IPS-18c (cell line): ENCODE results near the gene R3HDM4.
"Not testable (repeated sequence)": the region's sequence is repeated elsewhere in the genome, so short reads cannot be mapped to it uniquely, and the experiment has no call there.

Source experiments
- H3K4me3 ChIP-seq: 2 replicates; pipeline ENCODE4 v1.7.0; 2013; ENCODE audit warnings: low read depth, mild to moderate bottlenecking, low read length, moderate library complexity; ENCODE audit not compliant: insufficient read depth
- H3K9me3 ChIP-seq: one replicate; pipeline ENCODE4 v1.6.1; 2013; ENCODE audit warnings: mild to moderate bottlenecking, low read length, moderate library complexity; ENCODE audit not compliant: control insufficient read depth, insufficient read depth

The R3HDM4 gene

GRCh38 chr19:888581-889385 is 24.2 kb downstream of the R3HDM4 start:
- Histone ChIP-seq H3K4me3 (no peak overlapping the region), H3K9me3 (peaks cover 2% of the 10 kb centered on the region)

GRCh38 chr19:887599-887998 is 25.4 kb downstream of the R3HDM4 start:
- Histone ChIP-seq H3K4me3 (no peak overlapping the region), H3K9me3 (peaks cover 2% of the 10 kb centered on the region)

GRCh38 chr19:887072-887471 is 25.9 kb downstream of the R3HDM4 start:
- Histone ChIP-seq H3K9me3 (peaks cover 2% of the 10 kb centered on the region), H3K4me3 (no peak overlapping the region)

GRCh38 chr19:885536-886224 is 27.3 kb downstream of the R3HDM4 start:
- Histone ChIP-seq H3K4me3 (no peak overlapping the region), H3K9me3 (peaks cover 2% of the 10 kb centered on the region)

- Histone ChIP-seq H3K9me3 (peaks cover 2% of the 10 kb centered on the region), H3K4me3 (no peak overlapping the region)
Measured at GRCh38 chr19:884420-885211, 28.4 kb downstream of the R3HDM4 start.

GRCh38 chr19:883661-884211 is 29.3 kb downstream of the R3HDM4 start:
- Histone ChIP-seq H3K4me3 (no peak overlapping the region), H3K9me3 (peaks cover 2% of the 10 kb centered on the region)

- H3K4me3 ChIP-seq = no peak overlapping the region
- peaks cover 2% of the 10 kb centered on the region for H3K9me3 ChIP-seq
Measured at GRCh38 chr19:882871-883497, 30.0 kb downstream of the R3HDM4 start.

GRCh38 chr19:881385-882071 is 31.5 kb downstream of the R3HDM4 start:
- H3K9me3 ChIP-seq = peaks cover 2% of the 10 kb centered on the region
- H3K4me3 ChIP-seq = no peak overlapping the region

GRCh38 chr19:879711-880438 is 33.1 kb downstream of the R3HDM4 start:
- H3K9me3 ChIP-seq = peaks cover 2% of the 10 kb centered on the region

GRCh38 chr19:878751-879561 is 34.1 kb downstream of the R3HDM4 start:
- H3K9me3 ChIP-seq = not testable (repeated sequence)

More at GRCh38 chr19:879711-880438, 33.1 kb downstream of the R3HDM4 start:
- H3K4me3 ChIP-seq = no peak overlapping the region

GRCh38 chr19:877992-878660 is 34.9 kb downstream of the R3HDM4 start:
- H3K9me3 ChIP-seq, H3K4me3 ChIP-seq: not testable (repeated sequence)

More at GRCh38 chr19:878751-879561, 34.1 kb downstream of the R3HDM4 start:
- H3K4me3 ChIP-seq = not testable (repeated sequence)

GRCh38 chr19:876780-877314 is 36.2 kb downstream of the R3HDM4 start:
- Histone ChIP-seq H3K9me3 (no peaks in the 10 kb centered on the region), H3K4me3 (no peak overlapping the region)

- Histone ChIP-seq H3K9me3 (no peaks in the 10 kb centered on the region), H3K4me3 (no peak overlapping the region)
Measured at GRCh38 chr19:876089-876488, 36.9 kb downstream of the R3HDM4 start.

GRCh38 chr19:875265-875879 is 37.6 kb downstream of the R3HDM4 start:
- no peaks in the 10 kb centered on the region for H3K9me3 ChIP-seq
- H3K4me3 ChIP-seq = no peak overlapping the region
